Stimulated activated naive CD8-positive, alpha-beta T cell treated with anti-CD3 and anti-CD28 coated beads, Interleukin-15, amount 100 ng/mL, for 72 hours (primary cell): Measurements from ENCODE around the gene PDZRN4.

Experiments used
- ATAC-seq: fragments of 150-1000 bp; cut with Tn5 transposase; 2 replicates; pipeline ENCODE4 v1.10.0; 2021; ENCODE audit warnings: mild to moderate bottlenecking, moderate library complexity
- DNase-seq, 2 donors: peaks; one replicate each; pipeline ENCODE4 v3.0.0; 2021 to 2022
- H3K27ac Mint-ChIP-seq, 2 donors: one replicate each; pipeline ENCODE4 v1.8.0; 2022; ENCODE audit warnings: mild to moderate bottlenecking in 2 of 2, mixed read lengths in 2 of 2, moderate library complexity in 2 of 2
- H3K27me3 Mint-ChIP-seq: one replicate; pipeline ENCODE4 v1.8.0; 2022; ENCODE audit warnings: mixed read lengths
- H3K4me1 Mint-ChIP-seq: one replicate; pipeline ENCODE4 v1.8.0; 2022; ENCODE audit warnings: mild to moderate bottlenecking, mixed read lengths
- H3K4me3 Mint-ChIP-seq, 2 donors: one replicate each; pipeline ENCODE4 v1.8.0; 2022; ENCODE audit warnings: mild to moderate bottlenecking in 2 of 2, mixed read lengths in 2 of 2, moderate library complexity in 1 of 2
- H3K9me3 Mint-ChIP-seq, 2 donors: one replicate each; pipeline ENCODE4 v1.8.0; 2022; ENCODE audit warnings: mixed read lengths in 2 of 2

The PDZRN4 gene

GRCh38 chr12:41436076-41436475 lies 248.0 kb downstream of the PDZRN4 start:
- Mint-ChIP-seq H3K4me3 (no peak overlapping the region), H3K9me3 (no peaks in the 10 kb centered on the region), H3K27me3 (peaks cover 6% of the 10 kb centered on the region), H3K4me1 (no peaks in the 10 kb centered on the region), H3K27ac (no peak overlapping the region)
- ATAC-seq (no peak), DNase-seq (no peak)

GRCh38 chr12:41437563-41437962 lies 249.4 kb downstream of the PDZRN4 start:
- ATAC-seq (no peak), DNase-seq (no peak)
- Mint-ChIP-seq H3K27me3 (peaks cover 6% of the 10 kb centered on the region), H3K9me3 (no peaks in the 10 kb centered on the region), H3K4me1 (no peaks in the 10 kb centered on the region), H3K4me3 (no peak overlapping the region), H3K27ac (no peak overlapping the region)

- H3K4me1 Mint-ChIP-seq, result no peaks in the 10 kb centered on the region
- H3K4me3 Mint-ChIP-seq, result no peak overlapping the region
- ATAC-seq, result no peak
- no peaks in the 10 kb centered on the region for H3K9me3 Mint-ChIP-seq
- peaks cover 4% of the 10 kb centered on the region for H3K27me3 Mint-ChIP-seq
- no peak for DNase-seq
- no peak overlapping the region for H3K27ac Mint-ChIP-seq
Measured at GRCh38 chr12:41438854-41439541, 250.9 kb downstream of the PDZRN4 start.

- Mint-ChIP-seq H3K9me3 (no peaks in the 10 kb centered on the region), H3K27ac (no peak overlapping the region), H3K4me1 (no peaks in the 10 kb centered on the region), H3K4me3 (no peak overlapping the region), H3K27me3 (no peaks in the 10 kb centered on the region)
- no peak for ATAC-seq
- no peak for DNase-seq
Measured at GRCh38 chr12:41439801-41440200, 251.7 kb downstream of the PDZRN4 start.

- DNase-seq (no peak), ATAC-seq (no peak)
- Mint-ChIP-seq H3K27me3 (no peaks in the 10 kb centered on the region), H3K27ac (no peak overlapping the region), H3K9me3 (no peaks in the 10 kb centered on the region), H3K4me3 (no peak overlapping the region), H3K4me1 (no peaks in the 10 kb centered on the region)
Measured at GRCh38 chr12:41441180-41441579, 253.1 kb downstream of the PDZRN4 start.

GRCh38 chr12:41442896-41443295 lies 254.8 kb downstream of the PDZRN4 start:
- no peak overlapping the region for H3K27ac Mint-ChIP-seq
- no peak for DNase-seq
- H3K27me3 Mint-ChIP-seq, result no peaks in the 10 kb centered on the region
- H3K4me1 Mint-ChIP-seq, result no peaks in the 10 kb centered on the region
- H3K9me3 Mint-ChIP-seq, result no peaks in the 10 kb centered on the region
- no peak overlapping the region for H3K4me3 Mint-ChIP-seq
- ATAC-seq, result no peak

GRCh38 chr12:41443690-41444089 lies 255.6 kb downstream of the PDZRN4 start:
- Mint-ChIP-seq H3K27ac (no peak overlapping the region), H3K4me3 (no peak overlapping the region), H3K27me3 (no peaks in the 10 kb centered on the region), H3K9me3 (no peaks in the 10 kb centered on the region), H3K4me1 (no peaks in the 10 kb centered on the region)
- DNase-seq (no peak), ATAC-seq (no peak)

GRCh38 chr12:41452838-41453407 lies 264.8 kb downstream of the PDZRN4 start:
- ATAC-seq, result no peak
- Mint-ChIP-seq H3K4me3 (no peak overlapping the region), H3K27me3 (no peaks in the 10 kb centered on the region), H3K9me3 (no peaks in the 10 kb centered on the region), H3K27ac (no peak overlapping the region), H3K4me1 (no peaks in the 10 kb centered on the region)
- no peak for DNase-seq

- no peaks in the 10 kb centered on the region for H3K4me1 Mint-ChIP-seq
- H3K27ac Mint-ChIP-seq, result no peak overlapping the region
- no peaks in the 10 kb centered on the region for H3K27me3 Mint-ChIP-seq
- DNase-seq (no peak), ATAC-seq (no peak)
- H3K9me3 Mint-ChIP-seq, result no peaks in the 10 kb centered on the region
- H3K4me3 Mint-ChIP-seq, result no peak overlapping the region
Measured at GRCh38 chr12:41453409-41453808, 265.3 kb downstream of the PDZRN4 start.

GRCh38 chr12:41459111-41459905 lies 271.2 kb downstream of the PDZRN4 start:
- H3K4me1 Mint-ChIP-seq, result no peaks in the 10 kb centered on the region

GRCh38 chr12:41459906-41460214 lies 271.7 kb downstream of the PDZRN4 start:
- no peak for DNase-seq
- no peak overlapping the region for H3K4me3 Mint-ChIP-seq
- H3K4me1 Mint-ChIP-seq, result no peaks in the 10 kb centered on the region
- no peak overlapping the region for H3K27ac Mint-ChIP-seq
- H3K9me3 Mint-ChIP-seq, result no peaks in the 10 kb centered on the region
- no peak for ATAC-seq
- no peaks in the 10 kb centered on the region for H3K27me3 Mint-ChIP-seq

More at GRCh38 chr12:41459111-41459905, 271.2 kb downstream of the PDZRN4 start:
- Mint-ChIP-seq H3K27ac (no peak overlapping the region), H3K9me3 (no peaks in the 10 kb centered on the region), H3K4me3 (no peak overlapping the region), H3K27me3 (no peaks in the 10 kb centered on the region)
- ATAC-seq, result no peak
- no peak for DNase-seq

- Mint-ChIP-seq H3K4me1 (no peaks in the 10 kb centered on the region), H3K27ac (no peak overlapping the region), H3K9me3 (no peaks in the 10 kb centered on the region), H3K27me3 (no peaks in the 10 kb centered on the region), H3K4me3 (no peak overlapping the region)
- ATAC-seq (no peak), DNase-seq (no peak)
Measured at GRCh38 chr12:41460906-41461305, 272.8 kb downstream of the PDZRN4 start.

- no peaks in the 10 kb centered on the region for H3K4me1 Mint-ChIP-seq
- H3K27me3 Mint-ChIP-seq, result no peaks in the 10 kb centered on the region
Measured at GRCh38 chr12:41462312-41462711, 274.2 kb downstream of the PDZRN4 start.

GRCh38 chr12:41465526-41465925 lies 277.4 kb downstream of the PDZRN4 start:
- no peak overlapping the region for H3K4me3 Mint-ChIP-seq
- no peaks in the 10 kb centered on the region for H3K9me3 Mint-ChIP-seq
- DNase-seq (no peak), ATAC-seq (no peak)
- H3K27me3 Mint-ChIP-seq, result no peaks in the 10 kb centered on the region
- no peaks in the 10 kb centered on the region for H3K4me1 Mint-ChIP-seq
- H3K27ac Mint-ChIP-seq, result no peak overlapping the region

More at GRCh38 chr12:41462312-41462711, 274.2 kb downstream of the PDZRN4 start:
- DNase-seq (no peak), ATAC-seq (no peak)
- Mint-ChIP-seq H3K4me3 (no peak overlapping the region), H3K27ac (no peak overlapping the region), H3K9me3 (no peaks in the 10 kb centered on the region)

- no peak for DNase-seq
- H3K27ac Mint-ChIP-seq, result no peak overlapping the region
- no peaks in the 10 kb centered on the region for H3K27me3 Mint-ChIP-seq
- no peaks in the 10 kb centered on the region for H3K4me1 Mint-ChIP-seq
- no peaks in the 10 kb centered on the region for H3K9me3 Mint-ChIP-seq
- no peak for ATAC-seq
- H3K4me3 Mint-ChIP-seq, result no peak overlapping the region
Measured at GRCh38 chr12:41466300-41466699, 278.2 kb downstream of the PDZRN4 start.

GRCh38 chr12:41466802-41467201 lies 278.7 kb downstream of the PDZRN4 start:
- Mint-ChIP-seq H3K9me3 (no peaks in the 10 kb centered on the region), H3K4me3 (no peak overlapping the region), H3K4me1 (no peaks in the 10 kb centered on the region), H3K27ac (no peak overlapping the region), H3K27me3 (no peaks in the 10 kb centered on the region)
- DNase-seq, result no peak
- no peak for ATAC-seq
